Muscle of leg (tissue), 11 donors: ENCODE data around the gene BRMS1. TPM values are rescaled to one million over a fixed set of nuclear protein-coding genes. Genes with fewer than 3 reads are reported as not detected.
"Not testable (repeated sequence)": the region's sequence is repeated elsewhere in the genome, so short reads cannot be mapped to it uniquely, and the experiment has no call there.

Experiments
- DNase-seq: peaks from one replicate; pipeline ENCODE4 v3.0.0; 2013
- H3K27ac ChIP-seq: one replicate; pipeline ENCODE4 v1.5.1; 2013; ENCODE audit warnings: mild to moderate bottlenecking, low read length, control low read depth
- H3K27me3 ChIP-seq: one replicate; pipeline ENCODE4 v1.6.1; 2013; ENCODE audit warnings: low read length; ENCODE audit not compliant: control insufficient read depth, insufficient read depth
- H3K36me3 ChIP-seq: one replicate; pipeline ENCODE4 v1.6.1; 2013; ENCODE audit warnings: low read length; ENCODE audit not compliant: control insufficient read depth, insufficient read depth
- H3K4me1 ChIP-seq: one replicate; pipeline ENCODE4 v1.6.1; 2013; ENCODE audit warnings: low read length; ENCODE audit not compliant: control insufficient read depth, insufficient read depth
- H3K4me3 ChIP-seq: one replicate; pipeline ENCODE4 v1.5.1; 2013; ENCODE audit warnings: low read length, control low read depth
- H3K9me3 ChIP-seq: replicated peaks from 2 replicates; pipeline ENCODE4 v1.6.1; 2013; ENCODE audit warnings: low read depth, low read length; ENCODE audit not compliant: control insufficient read depth
- WGBS: methylation state at CpG from one replicate; pipeline ENCODE4 v1.1.5; 2013; ENCODE audit warnings: missing lambda C conversion rate; ENCODE audit not compliant: insufficient coverage; 5-methylcytosine and 5-hydroxymethylcytosine counted together
- polyA plus RNA-seq, 8 donors: library from polyadenylated mRNA; unstranded; fragments of 120-200 nt; gene quantifications; one replicate each; pipeline versions ENCODE4 v1.2.1 to v1.2.3, GENCODE V29; 2013; ENCODE audit warnings: inconsistent platforms in 1 of 8, low replicate concordance in 1 of 8; ENCODE audit not compliant: insufficient read length in 8 of 8, insufficient read depth in 1 of 8
- total RNA-seq: library from RNA; stranded (reverse); fragments of 120-200 nt; gene quantifications from one replicate; pipeline ENCODE4 v1.2.4, GENCODE V29; 2013

BRMS1 gene
- total and polyA plus RNA-seq, 9 donors: 20.5 to 27.0 (median 24.2) TPM

- H3K4me3 ChIP-seq, H3K9me3 ChIP-seq, DNase-seq, H3K27ac ChIP-seq, H3K36me3 ChIP-seq: not testable (repeated sequence)
- Histone ChIP-seq H3K4me1 (peaks cover 33% of the 10 kb centered on the region), H3K27me3 (peaks cover 19% of the 10 kb centered on the region)
- WGBS: 87% methylated on average over 5 of the region's 18 CpGs
These were observed 34.0 kb downstream of the BRMS1 start for GRCh38 chr11:66310803-66311440.

- Histone ChIP-seq H3K27me3 (peaks cover 19% of the 10 kb centered on the region), H3K27ac (no peak overlapping the region), H3K4me3 (no peak overlapping the region), H3K36me3 (no peaks in the 10 kb centered on the region), H3K9me3 (no peaks in the 10 kb centered on the region), H3K4me1 (peaks cover 29% of the 10 kb centered on the region)
- DNase-seq: no peak
- no CpG with 5 or more reads among the region's 8 CpGs for WGBS
These were observed 34.6 kb downstream of the BRMS1 start for GRCh38 chr11:66310324-66310723.

GRCh38 chr11:66309475-66309874 is 35.4 kb downstream of the BRMS1 start:
- no peak for DNase-seq
- Histone ChIP-seq H3K4me1 (peaks cover 22% of the 10 kb centered on the region), H3K9me3 (no peaks in the 10 kb centered on the region), H3K27ac (no peak overlapping the region), H3K36me3 (no peaks in the 10 kb centered on the region), H3K4me3 (no peak overlapping the region), H3K27me3 (peaks cover 14% of the 10 kb centered on the region)
- WGBS: 43% methylated on average over 3 of the region's 3 CpGs

- no peaks in the 10 kb centered on the region for H3K4me1 ChIP-seq
- 82% methylated on average over 9 of the region's 12 CpGs for WGBS
- H3K27me3 ChIP-seq: peaks cover 4% of the 10 kb centered on the region
- H3K4me3 ChIP-seq: no peak overlapping the region
- H3K9me3 ChIP-seq: no peaks in the 10 kb centered on the region
- no peak overlapping the region for H3K27ac ChIP-seq
- no peak for DNase-seq
- H3K36me3 ChIP-seq: no peaks in the 10 kb centered on the region
These were observed 42.2 kb downstream of the BRMS1 start for GRCh38 chr11:66302656-66303055.

GRCh38 chr11:66299186-66299585 is 45.7 kb downstream of the BRMS1 start:
- H3K4me1 ChIP-seq: no peaks in the 10 kb centered on the region
- WGBS: 40% methylated on average over 1 of the region's 3 CpGs
- H3K4me3 ChIP-seq: no peak overlapping the region
- peaks cover 3% of the 10 kb centered on the region for H3K27me3 ChIP-seq
- DNase-seq: no peak
- no peaks in the 10 kb centered on the region for H3K36me3 ChIP-seq
- H3K27ac ChIP-seq: no peak overlapping the region
- no peaks in the 10 kb centered on the region for H3K9me3 ChIP-seq

- no peak for DNase-seq
- Histone ChIP-seq H3K9me3 (no peaks in the 10 kb centered on the region), H3K27ac (no peak overlapping the region), H3K36me3 (no peaks in the 10 kb centered on the region), H3K4me1 (no peaks in the 10 kb centered on the region), H3K4me3 (no peak overlapping the region), H3K27me3 (peaks cover 18% of the 10 kb centered on the region)
- 54% methylated on average over 5 of the region's 8 CpGs for WGBS
These were observed 47.3 kb downstream of the BRMS1 start for GRCh38 chr11:66297610-66298009.

GRCh38 chr11:66294626-66295620 is 50.0 kb downstream of the BRMS1 start:
- Histone ChIP-seq H3K27ac (no peak overlapping the region), H3K4me3 (no peak overlapping the region), H3K36me3 (no peaks in the 10 kb centered on the region), H3K9me3 (no peaks in the 10 kb centered on the region), H3K27me3 (peaks cover 40% of the 10 kb centered on the region), H3K4me1 (peaks cover 6% of the 10 kb centered on the region)
- WGBS: 84% methylated on average over 120 of the region's 123 CpGs
- no peak for DNase-seq

GRCh38 chr11:66293777-66294625 is 50.9 kb downstream of the BRMS1 start:
- DNase-seq: no peak
- H3K27ac ChIP-seq: no peak overlapping the region
- no peaks in the 10 kb centered on the region for H3K36me3 ChIP-seq
- peaks cover 43% of the 10 kb centered on the region for H3K27me3 ChIP-seq
- 82% methylated on average over 28 of the region's 30 CpGs for whole genome bisulfite sequencing
- H3K4me1 ChIP-seq: peaks cover 10% of the 10 kb centered on the region
- H3K4me3 ChIP-seq: no peak overlapping the region
- H3K9me3 ChIP-seq: no peaks in the 10 kb centered on the region

GRCh38 chr11:66293352-66293751 is 51.6 kb downstream of the BRMS1 start:
- Histone ChIP-seq H3K4me3 (no peak overlapping the region), H3K27me3 (peaks cover 43% of the 10 kb centered on the region), H3K9me3 (no peaks in the 10 kb centered on the region), H3K4me1 (peaks cover 11% of the 10 kb centered on the region), H3K27ac (no peak overlapping the region), H3K36me3 (no peaks in the 10 kb centered on the region)
- no CpG with 5 or more reads among the region's 4 CpGs for WGBS
- no peak for DNase-seq
